Activated CD4-positive, alpha-beta T cell treated with anti-CD3 and anti-CD28 coated beads, Interleukin-2, amount 50 U/mL, for 16 hours (primary cell): Measurements from ENCODE around the gene COX7C.

Experiments
- DNase-seq: peaks from one replicate; pipeline ENCODE4 v3.0.0-alpha.2; 2020

The COX7C gene

GRCh38 chr5:86665984-86666760 is 48.4 kb downstream of the COX7C start:
- DNase-seq = no peak

GRCh38 chr5:86666981-86667380 is 49.2 kb downstream of the COX7C start:
- DNase-seq = no peak
